Activated CD8-positive, alpha-beta memory T cell treated with anti-CD3 and anti-CD28 coated beads for 24 hours (primary cell): ENCODE measurements around the gene ADD1.

Experiments
- DNase-seq: peaks from one replicate; pipeline ENCODE4 v3.0.0-alpha.2; 2020

Gene ADD1

DNA sequence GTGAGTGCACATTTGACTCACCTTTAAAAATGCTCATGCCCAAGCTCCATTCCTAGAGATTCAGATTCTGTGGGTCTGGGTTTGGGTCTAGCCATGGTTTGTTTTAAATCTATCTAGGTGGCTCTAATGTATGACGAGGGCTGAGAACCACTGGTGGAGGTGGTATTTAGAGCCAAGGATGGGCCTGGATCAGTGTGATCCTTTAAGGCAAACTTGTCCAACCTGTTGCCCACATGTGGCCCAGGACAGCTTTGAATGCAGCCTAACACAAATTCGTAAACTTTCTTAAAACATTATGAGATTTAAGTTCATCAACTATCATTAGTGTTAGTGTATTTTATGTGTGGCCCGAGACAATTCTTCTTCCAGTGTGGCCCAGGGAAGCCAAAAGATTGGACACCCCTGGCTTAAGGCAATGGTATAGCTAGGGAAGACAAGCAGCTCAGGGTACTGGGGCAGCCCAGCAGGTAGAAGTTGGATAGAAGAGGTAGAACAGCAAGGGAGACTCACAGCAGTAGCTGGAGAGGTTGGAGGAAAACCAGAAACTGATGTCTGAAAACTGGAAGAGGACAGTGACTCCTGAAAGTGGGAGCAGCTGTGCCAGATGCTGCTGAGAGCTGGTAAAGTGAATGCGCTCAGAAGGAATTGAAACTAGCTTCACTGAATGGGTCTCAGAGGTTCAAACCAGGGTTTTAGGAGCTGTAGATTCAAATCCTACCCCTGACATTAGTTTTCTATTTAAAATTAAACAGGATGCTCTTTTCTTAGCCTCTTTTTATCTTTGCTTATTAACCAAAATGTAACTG is 18.2 kb downstream of the ADD1 start:
- DNase-seq, result no peak

GRCh38 chr4:2862528-2862927 is 18.9 kb downstream of the ADD1 start:
- no peak for DNase-seq

- DNase-seq, result no peak
Observed at GRCh38 chr4:2863649-2864048, 20.0 kb downstream of the ADD1 start.

GRCh38 chr4:2865196-2865780 is 21.6 kb downstream of the ADD1 start:
- no peak for DNase-seq

GRCh38 chr4:2866160-2866861 is 22.7 kb downstream of the ADD1 start:
- no peak for DNase-seq

DNA sequence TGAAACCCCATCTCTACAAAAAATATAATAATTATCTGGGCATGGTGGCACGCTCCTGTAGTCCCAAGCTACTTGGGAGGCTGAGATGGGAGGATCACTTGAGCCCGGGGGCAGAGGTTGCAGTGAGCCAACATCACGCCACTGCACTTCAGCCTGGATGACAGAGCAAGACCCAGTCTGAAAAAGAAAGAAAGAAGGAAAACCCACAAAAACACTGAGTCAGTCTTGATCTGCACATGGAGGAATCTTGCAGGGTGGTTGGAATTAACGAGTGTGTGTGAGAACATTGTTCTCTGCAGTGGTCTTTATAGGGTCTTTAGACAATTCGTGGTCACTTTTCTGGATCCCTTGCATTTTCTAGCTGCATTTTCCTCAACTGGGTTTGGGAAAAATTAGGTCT is 23.2 kb downstream of the ADD1 start:
- no peak for DNase-seq

DNA sequence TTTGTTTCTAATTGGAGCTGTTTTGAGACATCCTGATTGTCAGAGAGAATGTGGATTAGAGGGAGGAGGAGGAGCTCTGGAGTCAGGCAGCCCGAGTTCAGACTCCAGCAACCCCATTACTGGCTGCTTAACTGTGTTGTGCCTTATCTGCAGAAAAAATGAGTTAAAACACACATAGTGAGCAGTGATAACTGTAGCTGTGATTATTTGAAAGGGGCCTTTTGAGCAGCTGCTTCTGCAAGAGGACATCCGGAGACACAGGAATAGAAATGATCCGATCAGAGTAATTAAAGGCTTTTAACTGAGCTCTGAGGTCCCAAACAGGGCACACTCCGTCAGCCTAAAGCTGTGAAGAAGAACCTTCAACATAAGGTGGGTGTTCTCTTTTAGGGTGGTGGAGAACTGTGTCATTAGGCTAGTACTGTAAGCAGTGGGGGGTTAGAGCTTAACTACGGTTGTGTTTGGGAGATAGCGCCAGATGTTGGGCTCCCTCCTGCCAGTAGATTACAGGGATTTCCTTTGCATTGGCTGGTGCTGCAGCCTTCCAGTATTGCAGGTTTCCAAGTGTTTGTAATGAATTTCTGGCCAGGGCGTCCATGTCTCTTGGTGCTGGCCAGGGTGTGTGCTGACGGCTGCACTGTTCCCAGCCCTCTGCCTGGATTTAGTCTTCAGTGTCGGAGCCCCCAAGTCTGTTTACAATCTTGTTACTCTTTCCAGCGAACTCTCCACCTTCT is 24.3 kb downstream of the ADD1 start:
- DNase-seq, result no peak

GRCh38 chr4:2868877-2869487 is 25.3 kb downstream of the ADD1 start:
- no peak for DNase-seq

DNA sequence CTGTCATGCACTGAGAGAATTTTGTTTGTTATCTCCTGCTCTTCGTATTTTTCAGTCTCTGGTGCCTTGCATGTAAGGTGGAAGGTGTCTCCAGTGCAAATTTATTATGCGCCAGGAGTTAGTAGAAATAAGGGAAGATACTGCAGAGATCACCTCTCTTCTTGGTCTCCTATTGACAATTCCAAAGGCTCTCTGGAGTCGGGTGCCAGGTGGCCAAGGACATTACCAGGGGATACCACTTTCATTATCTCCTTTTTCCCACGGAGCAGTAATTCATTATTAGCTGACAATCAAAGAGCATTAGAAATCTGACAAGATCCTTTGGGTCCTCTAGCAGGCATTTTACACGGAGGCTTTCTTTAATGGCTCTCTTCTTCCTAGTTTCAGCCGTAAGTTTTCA is 26.0 kb downstream of the ADD1 start:
- no peak for DNase-seq

- DNase-seq, result no peak
Observed at GRCh38 chr4:2870082-2870481, 26.4 kb downstream of the ADD1 start.

DNA sequence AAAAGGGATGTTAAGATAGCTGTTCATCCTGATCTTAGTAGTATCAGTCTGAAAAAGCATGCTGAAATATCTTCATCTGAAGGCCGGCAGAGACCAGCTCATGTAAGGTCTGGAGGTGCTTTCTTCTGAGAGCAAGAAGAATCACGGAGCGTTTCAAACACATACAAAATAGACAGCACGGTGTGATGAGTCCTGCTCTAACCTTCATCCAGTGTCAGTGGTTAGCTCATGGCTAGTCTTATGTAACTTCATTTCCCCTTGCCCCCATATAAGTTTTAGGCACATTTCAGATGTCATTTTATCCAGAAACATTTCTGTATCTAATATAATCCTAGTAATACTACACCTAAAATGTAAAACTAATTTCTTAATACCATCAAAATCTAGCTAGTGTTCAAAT is 27.8 kb downstream of the ADD1 start:
- DNase-seq, result no peak

DNA sequence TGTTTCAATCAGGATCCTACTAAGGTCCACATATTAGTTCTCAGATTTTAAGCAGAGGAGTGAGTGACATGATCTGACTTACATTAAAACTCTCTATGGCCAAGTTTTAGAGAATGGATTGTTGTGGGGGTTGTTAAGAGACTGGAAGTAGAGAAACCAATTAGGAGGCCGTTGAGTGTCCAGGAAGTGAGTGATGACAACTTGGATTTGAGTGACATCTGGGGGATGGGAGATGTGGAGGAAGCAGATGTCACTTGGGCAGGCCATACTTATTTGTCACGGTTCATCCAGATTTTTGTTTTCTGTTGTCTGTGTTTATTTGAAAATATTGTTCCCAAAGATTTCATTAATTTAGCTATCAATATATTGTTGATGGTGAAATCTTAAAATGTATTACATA is 28.3 kb downstream of the ADD1 start:
- no peak for DNase-seq

- DNase-seq, result no peak
Observed at GRCh38 chr4:2873329-2873728, 29.7 kb downstream of the ADD1 start.

DNA sequence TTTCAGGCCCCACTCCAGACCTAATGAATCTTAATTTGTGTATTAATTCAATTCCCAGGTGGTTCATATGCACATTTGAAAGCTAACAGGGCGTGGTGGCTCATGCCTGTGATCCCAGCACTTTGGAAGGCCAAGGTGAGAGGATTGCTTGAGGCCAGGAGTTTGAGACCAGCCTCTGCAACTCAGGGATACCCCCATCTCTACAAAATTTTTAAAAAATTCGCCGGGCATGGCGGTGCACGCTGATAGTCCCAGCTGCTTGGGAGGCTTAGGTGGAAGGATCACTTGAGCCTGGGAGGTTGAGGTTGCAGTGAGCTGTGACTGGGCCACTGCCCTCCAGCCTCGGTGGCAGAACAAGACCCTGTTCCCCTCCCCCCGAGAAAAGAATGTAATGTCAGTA is 31.2 kb downstream of the ADD1 start:
- no peak for DNase-seq

- no peak for DNase-seq
Observed at GRCh38 chr4:2875556-2875955, 31.9 kb downstream of the ADD1 start.

GRCh38 chr4:2878346-2878745 is 34.7 kb downstream of the ADD1 start:
- DNase-seq, result no peak

- DNase-seq, result no peak
Observed at GRCh38 chr4:2879026-2879425, 35.4 kb downstream of the ADD1 start.

GRCh38 chr4:2881431-2881830 is 37.8 kb downstream of the ADD1 start:
- DNase-seq, result no peak

- no peak for DNase-seq
Observed at GRCh38 chr4:2882341-2882740, 38.7 kb downstream of the ADD1 start.

DNA sequence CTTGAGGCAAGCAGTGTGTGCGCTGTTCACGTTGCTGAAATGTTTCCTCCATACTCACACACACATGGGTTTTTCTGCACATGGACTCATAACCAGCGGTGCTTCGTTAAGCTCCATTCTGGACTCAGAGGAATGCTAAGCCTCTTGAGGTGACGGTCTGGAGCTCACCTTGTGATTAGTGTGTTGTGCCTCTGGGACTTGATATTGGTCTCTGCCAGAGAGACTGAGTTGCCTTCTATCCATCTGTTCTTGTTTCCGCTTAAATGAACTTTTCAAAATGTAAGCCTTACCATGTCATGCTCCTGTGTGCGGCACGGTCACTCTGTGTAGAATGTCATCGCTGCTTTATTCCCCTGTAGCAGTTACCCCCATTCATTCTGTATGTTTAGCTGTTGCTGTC is 42.5 kb downstream of the ADD1 start:
- DNase-seq, result no peak

- no peak for DNase-seq
Observed at GRCh38 chr4:2886622-2887021, 43.0 kb downstream of the ADD1 start.

- DNase-seq, result no peak
Observed at GRCh38 chr4:2887343-2887742, 43.7 kb downstream of the ADD1 start.

DNA sequence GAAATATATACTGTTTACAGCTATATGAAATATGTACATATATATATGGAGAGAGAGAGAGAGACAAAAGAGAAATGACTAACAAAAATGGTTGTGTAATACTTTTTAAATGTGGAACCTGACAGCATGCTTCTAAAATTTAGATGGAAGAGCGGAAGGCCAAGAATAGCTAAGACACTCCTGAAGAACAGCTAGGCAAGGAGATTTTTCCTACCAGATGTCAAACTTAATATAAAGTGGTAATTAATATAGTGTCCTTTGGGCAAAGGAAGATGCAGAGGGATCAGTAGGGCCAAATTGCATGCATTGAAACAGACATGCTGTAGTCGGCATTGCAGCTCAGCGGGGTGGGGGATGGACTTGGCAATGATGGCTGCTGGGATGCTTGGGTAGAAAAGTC is 45.2 kb downstream of the ADD1 start:
- DNase-seq, result no peak
